Renal pelvis (tissue), 4 donors: Measurements from ENCODE around the gene OTUB1. TPM values are rescaled to one million over a fixed set of nuclear protein-coding genes. Genes with fewer than 3 reads are reported as not detected.
"Not testable (repeated sequence)": the region's sequence is repeated elsewhere in the genome, so short reads cannot be mapped to it uniquely, and the experiment has no call there.

Experiments
- DNase-seq: peaks from one replicate; pipeline ENCODE4 v3.0.0-alpha.2; 2013
- polyA plus RNA-seq, 3 donors: library from polyadenylated mRNA; unstranded; fragments of 120-200 nt; gene quantifications; one replicate each; pipeline ENCODE4 v1.2.1, GENCODE V29; 2013; ENCODE audit not compliant: insufficient read length in 3 of 3

OTUB1 gene
- polyA plus RNA-seq, 3 donors, result 95.3 to 113 (median 110) TPM

DNA sequence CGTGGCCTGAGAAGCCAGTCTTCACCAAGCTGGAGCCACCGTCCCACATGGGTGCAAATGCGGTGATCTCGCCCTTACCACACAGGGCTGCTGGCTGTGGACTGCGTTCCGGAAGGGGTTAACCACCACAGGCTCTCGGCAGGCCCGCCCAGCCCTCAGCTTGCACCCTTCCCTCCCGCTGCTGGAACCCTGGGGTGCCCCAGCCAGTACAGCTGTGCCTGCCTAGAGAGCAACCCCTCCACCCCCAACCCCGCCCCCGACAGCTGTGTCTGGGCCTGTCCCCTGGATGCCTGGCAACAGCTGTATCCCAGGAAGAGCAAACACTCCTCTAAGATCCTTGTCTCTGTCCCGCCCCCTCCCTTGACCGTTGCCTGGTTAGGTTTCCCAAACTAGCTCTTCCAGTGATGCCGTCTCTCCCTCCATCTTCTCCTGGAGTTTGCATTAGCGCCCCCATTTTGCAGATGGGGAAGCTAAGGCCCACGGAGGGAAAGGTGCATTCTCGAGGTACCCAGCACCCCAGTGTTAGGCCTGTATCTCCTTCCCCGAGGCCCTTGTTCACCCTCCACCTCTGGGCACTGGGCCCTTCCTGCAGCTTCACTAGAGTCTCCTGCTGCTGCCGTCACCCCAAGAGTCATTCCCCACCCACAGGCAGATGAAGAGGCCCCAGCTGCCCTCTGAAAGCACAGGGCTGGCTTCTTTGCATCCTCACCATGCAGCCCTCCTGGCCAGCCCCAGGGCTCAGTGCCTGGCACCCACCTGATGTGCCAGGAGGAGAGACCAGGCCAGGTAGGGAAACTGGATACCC, 24.4 kb upstream of the OTUB1 start:
- DNase-seq, result peak; percentile 47

DNA sequence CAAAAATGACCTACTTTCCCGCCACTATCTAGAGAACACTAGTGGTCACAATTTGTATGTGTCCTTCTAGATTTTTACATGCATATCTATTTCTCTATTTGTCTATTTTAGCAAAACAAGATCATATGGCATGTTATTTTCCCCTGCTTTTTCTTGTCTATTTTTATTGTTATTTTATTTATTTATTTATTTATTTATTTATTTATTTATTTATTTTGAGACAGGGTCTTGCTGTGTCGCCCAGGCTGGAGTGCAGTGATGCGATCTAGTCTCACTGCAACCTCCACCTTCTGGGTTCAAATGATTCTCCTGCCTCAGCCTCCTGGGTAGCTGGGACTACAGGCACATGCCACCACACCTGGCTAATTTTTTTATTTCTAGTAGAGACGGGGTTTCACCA, 22.3 kb upstream of the OTUB1 start:
- DNase-seq, result not testable (repeated sequence)

DNA sequence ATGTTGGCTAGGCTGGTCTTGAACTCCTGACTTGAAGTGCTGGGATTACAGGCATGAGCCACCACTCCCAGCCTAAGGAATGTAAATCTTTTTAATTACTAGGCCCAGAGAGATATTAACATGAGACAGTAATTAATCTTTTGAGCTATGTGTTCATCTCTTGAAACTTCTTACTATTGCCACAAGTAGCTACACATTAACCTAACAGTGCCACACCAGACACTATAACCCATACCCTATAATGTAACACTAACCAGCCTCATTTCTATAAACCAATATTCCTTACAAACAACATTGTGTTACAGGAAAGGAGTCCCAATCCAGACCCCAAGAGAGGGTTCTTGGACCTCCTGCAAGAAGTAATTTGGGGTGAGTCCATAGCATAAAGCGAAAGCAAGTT, 19.8 kb upstream of the OTUB1 start:
- no peak for DNase-seq

DNA sequence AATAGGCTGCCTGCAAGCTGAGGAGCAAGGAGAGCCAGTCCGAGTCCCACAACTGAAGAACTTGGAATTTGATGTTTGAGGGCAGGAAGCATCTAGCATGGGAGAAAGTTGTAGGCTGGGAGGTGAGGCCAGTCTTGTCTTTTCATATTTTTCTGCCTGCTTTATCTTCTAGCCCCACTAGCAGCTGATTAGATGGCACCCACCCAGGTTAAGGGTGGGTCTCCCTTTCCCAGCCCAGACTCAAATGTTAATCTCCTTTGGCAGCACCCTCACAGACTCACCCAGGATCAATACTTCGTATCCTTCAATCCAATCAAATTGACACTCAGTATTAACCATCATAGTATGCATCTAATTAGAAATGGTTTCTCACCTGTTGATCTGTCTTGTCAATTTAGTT, 16.8 kb upstream of the OTUB1 start:
- DNase-seq, result no peak

DNA sequence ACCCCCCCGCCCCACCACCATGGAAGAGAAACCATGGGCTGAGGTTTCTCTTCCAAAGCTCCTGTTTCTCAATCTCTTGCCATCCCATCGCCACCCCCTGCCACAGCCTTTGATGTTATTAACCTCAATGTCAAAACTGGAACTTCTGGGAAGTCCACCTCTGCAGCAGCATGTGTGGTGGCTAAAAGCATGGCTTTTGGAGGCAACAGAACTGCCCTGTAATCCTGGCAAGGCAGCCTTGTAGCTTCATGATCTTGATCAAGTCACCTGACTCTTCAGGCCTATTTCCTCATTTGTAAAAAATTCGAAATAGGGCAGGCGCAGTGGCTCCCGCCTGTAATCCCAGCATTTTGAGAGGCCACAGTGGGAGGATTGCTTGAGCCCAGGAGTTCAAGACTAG, 15.3 kb upstream of the OTUB1 start:
- no peak for DNase-seq

DNA sequence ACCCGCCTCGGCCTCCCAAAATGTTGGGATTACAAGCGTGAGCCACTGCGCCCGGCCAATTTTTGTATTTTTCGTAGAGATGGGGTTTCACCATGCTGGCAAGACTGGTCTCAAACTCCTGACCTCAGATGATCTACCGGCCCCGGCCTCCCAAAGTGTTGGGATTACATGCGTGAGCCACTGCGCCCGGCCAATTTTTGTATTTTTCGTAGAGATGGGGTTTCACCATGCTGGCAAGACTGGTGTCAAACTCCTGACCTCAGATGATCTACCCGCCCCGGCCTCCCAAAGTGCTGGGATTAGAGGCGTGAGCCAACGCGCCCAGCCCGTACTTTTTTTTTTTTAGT, 12.4 kb upstream of the OTUB1 start:
- DNase-seq, result not testable (repeated sequence)

DNA sequence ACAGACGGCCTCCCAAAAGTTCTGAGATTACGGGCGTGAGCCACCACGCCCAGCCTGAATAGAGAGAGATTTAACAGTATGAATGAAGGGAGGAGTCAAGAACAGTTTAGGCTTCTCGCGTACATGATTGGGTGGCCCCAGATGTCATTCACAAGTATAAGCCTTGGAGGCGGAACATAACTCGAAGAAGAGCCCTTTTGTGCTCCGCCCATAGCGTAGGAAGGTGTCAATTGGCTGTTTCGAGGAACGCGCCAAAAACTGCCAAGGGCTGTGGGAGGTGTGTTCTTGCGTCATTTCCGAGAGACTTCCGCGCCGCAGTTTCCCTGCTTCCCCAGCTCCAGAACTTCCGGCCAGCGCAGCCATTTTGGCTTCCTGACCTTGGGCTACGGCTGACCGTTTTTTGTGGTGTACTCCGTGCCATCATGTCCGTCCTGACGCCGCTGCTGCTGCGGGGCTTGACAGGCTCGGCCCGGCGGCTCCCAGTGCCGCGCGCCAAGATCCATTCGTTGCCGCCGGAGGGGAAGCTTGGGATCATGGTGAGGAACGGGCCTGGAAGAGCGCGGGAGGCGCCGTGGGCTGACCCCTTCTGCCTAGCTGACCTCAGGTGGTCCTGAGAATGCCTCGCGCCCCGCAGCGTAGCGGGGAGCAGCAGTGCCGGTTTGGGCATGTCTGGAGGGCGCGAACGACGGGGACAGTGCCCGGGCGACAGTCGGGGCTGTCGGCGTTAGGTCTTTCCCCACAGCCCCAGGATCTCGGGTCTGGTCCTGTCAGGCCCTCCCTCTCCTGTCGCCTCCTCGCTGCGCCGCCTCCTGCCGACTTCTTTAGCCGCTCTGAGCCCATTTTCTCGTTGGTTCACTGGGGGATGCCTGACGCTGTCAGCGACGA, 11.7 kb upstream of the OTUB1 start, which contains the start of gene COX8A:
TSS of gene COX8A (plus strand) at position 362 of the 885 bp plus-strand sequence. CDS start at position 423, 61 bp downstream.
- peak; percentile 100 for DNase-seq

DNA sequence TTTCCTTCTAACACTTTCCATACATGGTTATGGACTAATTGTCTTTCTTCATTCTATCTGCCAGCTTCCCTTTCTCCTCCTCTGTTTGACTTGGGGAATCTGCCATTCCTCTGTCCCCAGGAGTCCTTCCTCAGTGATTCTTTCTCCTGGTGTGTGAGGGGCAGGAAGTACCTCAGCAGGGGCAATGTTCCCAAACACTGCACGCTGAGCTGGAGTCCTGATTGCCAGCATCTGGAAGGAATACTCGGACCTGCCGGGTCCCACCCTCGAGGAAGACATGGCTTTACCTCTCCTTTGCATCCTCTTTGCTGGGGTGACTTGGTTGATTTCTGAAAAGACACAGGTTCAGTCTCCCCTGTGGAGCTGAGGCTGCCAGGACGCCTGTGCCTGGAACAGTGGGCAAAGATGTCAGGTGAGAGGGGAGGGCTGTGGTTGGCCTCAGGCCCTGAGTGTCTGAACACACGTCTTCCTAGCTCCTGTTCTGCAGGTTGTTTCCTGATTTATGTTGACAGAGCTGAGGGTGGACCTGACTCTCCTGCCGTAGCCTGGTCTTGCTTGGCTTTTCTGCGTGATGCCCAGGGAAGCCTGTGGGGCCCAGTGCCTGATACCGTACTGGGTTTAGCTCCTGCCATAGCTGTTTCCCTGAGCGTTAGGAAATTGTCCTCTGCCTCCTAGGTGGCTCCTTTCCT, 7.5 kb upstream of the OTUB1 start:
- DNase-seq, result no peak

DNA sequence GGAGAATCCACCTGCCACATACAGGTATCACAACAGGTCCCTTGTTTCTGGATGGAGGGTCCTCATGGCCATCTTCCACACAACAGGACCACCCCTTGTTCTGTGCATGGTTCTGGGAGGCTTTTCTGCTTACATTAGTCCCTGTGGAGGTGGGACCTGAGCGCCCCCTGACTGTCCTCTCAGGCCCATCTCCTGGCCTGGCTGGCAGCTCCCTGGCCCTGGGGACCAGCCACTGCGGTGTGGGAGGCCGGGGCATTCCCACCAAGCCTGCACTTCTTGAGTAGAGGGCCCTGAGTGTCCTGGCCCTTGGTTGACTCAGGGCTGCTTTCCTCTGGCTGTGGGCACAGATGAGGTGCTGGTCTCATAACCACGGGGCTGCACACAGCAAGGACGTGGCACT, 6.8 kb upstream of the OTUB1 start:
- no peak for DNase-seq

DNA sequence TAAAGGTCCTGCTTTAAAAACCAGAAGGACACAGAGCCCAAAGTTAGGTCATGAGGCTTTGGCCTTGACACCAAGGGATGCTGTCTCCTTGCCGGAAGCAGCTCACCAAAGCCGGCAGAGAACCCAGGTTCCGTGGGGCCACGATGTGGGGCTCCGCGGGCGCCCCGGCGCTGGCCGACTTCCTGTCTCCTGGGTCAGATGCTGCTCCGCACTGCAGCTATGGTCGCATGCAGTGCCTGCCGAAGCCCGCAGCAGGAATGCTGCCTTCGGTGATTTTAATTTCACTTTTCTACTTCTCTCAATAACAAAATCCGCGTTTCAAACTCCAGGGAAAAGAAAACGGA, 454 bp upstream of the OTUB1 start:
- DNase-seq, result no peak

DNA sequence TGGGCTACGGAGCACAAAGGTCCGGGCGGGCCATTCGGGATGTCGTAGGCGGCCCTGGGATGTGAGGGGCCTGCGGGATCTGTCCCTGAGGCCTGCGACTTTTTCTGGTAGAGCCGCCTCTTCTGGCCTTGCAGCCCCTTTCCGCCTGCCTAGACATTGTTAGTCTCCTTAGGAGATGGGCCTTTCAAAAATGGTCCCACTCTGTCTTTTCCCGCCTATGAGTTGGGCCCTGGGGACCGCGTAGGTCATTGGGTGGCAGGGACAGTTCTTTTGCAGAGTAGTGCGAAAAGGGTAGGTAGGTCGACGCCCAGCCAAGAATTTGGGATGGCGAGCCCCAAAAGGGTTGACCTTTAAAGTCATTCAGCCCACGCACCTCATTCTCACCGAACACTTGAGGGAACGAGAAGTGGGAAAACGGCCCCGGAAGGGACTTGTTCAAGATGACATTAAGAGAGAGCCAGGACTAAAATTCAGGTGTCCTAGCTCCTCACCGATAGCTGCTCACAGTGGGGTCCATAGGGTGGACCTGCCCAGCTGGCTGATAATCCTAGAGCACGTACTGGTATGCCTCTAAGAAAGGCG, 785 bp downstream of the OTUB1 start:
- no peak for DNase-seq

DNA sequence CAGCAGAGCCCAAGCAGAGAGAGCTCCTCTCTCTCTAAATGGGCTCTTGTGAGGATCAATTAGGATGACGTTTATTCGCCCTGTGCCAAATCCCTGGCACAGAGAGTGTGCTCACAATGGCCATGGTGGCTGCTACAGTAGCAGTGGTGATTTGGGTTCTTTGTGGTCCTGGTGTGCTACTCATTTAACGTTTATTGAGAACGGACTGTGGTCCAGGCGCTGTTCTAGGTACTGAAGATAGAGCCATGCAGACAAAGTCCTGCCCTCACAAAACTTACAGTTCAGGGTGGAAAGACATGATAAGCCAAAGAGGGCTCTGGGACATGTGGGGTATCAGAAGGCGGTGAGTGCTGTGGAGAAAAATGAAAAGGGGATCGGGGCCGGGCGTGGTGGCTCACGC, 5.3 kb downstream of the OTUB1 start:
- no peak for DNase-seq

DNA sequence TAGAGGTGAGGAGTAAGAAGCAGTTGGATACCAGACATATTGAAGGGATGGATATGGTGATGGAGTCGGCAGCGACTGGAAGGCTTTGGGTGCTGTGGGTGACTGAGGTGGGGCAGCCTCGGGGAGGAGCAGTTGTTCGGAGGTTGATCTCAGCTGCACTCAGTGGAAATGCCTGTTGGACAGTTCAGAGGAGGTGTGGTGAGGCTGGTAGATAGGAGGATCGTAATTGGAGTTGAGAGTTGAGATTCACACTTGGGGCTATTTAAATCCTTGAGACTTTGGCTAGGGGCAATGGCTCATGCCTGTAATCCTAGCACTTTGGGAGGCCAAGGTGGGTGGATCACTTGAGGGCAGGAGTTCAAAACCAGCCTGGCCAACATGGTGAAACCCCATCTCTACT, 6.9 kb downstream of the OTUB1 start:
- DNase-seq, result no peak

DNA sequence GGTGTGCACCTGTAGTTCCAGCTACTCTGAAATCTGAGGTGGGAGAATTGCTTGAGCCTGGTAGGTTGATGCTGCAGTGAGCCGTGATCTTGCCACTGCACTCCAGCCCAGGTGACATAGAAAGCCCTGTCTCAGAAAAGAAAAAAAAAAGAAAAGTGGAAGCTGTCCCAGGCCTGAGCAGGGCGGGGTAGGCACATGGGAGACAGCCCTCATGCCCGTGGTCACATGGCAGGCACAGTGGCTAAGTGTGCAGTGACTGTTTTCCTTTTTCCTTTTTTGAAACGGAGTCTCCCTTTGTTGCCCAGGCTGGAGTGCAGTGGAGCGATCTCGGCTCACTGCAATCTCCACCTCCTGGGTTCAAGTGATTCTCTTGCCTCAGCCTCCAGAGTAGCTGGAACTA, 7.8 kb downstream of the OTUB1 start:
- no peak for DNase-seq

DNA sequence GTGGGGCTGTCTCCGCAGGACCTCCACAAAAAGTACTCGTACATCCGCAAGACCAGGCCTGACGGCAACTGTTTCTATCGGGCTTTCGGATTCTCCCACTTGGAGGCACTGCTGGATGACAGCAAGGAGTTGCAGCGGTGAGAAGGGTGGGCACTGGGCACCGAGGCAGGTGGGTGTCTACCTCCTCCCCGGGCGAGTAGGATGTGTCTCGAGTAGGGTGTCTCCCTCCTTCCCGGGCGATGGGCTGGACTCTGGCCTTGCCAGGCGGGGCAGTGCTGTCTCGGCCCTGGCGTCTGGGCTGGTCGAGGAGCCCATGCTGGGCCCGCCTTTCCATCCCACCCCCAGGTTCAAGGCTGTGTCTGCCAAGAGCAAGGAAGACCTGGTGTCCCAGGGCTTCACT, 10.3 kb downstream of the OTUB1 start:
- no peak for DNase-seq

DNA sequence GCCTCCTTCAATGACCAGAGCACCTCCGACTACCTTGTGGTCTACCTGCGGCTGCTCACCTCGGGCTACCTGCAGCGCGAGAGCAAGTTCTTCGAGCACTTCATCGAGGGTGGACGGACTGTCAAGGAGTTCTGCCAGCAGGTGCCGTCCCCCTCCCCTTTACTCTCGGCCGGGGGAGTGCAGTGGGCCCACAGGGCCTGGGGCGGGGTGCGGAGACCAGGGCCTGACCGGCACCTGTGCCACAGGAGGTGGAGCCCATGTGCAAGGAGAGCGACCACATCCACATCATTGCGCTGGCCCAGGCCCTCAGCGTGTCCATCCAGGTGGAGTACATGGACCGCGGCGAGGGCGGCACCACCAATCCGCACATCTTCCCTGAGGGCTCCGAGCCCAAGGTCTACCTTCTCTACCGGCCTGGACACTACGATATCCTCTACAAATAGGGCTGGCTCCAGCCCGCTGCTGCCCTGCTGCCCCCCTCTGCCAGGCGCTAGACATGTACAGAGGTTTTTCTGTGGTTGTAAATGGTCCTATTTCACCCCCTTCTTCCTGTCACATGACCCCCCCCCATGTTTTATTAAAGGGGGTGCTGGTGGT, 11.0 kb downstream of the OTUB1 start:
- DNase-seq, result no peak

DNA sequence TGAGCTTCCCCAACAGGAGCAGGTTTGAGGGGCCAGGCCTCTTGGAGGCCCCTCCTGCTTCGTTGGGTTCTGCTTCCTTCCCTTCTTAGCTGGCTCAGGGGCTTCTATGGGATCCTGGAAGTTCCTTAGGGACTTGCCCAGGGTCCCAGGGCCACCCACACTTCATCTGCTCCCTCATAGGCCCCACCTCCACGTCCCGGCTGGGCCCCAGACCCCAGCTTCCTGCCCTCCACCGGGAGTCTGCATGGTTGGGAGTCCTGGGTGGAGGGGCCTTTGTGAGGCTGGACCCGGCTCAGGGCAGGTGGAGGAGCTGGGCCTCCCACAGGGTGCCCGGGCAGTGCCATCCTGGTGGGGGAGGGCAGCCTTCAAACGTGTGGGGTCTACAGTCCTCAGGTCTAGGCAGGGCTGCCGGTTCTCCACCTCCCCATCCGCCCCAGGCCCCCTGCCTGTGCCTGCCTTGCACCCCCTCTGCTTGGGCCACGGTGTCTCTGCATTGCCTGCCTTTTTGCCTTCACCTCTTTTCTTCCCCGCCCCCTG, 11.6 kb downstream of the OTUB1 start:
- no peak for DNase-seq

DNA sequence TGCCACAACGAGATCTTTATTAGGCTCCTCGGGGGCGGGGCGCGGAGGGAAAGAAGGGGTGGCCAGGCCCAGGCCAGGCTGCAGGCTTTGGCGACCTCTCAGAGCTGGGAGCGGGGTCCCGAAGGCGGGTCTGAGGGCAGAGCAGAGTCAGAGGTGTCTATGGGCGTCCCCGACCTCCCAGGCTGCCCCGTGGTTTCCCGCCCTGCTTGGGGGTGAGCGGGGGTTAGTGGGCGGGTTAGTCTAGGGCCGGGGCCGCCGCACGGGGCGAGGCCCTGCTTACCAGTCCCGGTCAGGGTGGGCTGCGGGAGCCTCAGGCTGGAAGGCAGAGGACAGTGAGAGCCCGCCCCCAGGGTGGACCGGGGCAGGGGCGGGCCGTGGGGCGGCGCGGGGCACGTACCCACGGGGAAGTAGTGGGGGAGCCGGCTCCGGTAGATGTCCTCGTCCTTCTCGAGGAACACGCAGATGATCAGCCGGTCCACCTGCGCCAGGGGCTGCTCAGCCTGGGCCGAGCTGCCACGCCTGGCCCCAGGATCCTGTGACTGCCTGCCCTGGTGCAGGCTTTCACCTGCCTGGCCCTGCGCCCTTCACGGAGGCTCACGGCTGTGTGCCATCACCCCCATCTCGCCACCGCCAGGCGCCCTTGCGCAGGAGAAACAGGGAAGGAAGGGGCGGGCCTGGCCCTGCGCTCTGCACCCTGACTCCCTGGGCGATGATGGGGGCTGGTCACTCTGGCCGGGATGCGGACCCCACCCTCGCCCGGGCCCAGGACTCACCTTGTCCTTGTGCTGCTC, 12.5 kb downstream of the OTUB1 start:
- no peak for DNase-seq

DNA sequence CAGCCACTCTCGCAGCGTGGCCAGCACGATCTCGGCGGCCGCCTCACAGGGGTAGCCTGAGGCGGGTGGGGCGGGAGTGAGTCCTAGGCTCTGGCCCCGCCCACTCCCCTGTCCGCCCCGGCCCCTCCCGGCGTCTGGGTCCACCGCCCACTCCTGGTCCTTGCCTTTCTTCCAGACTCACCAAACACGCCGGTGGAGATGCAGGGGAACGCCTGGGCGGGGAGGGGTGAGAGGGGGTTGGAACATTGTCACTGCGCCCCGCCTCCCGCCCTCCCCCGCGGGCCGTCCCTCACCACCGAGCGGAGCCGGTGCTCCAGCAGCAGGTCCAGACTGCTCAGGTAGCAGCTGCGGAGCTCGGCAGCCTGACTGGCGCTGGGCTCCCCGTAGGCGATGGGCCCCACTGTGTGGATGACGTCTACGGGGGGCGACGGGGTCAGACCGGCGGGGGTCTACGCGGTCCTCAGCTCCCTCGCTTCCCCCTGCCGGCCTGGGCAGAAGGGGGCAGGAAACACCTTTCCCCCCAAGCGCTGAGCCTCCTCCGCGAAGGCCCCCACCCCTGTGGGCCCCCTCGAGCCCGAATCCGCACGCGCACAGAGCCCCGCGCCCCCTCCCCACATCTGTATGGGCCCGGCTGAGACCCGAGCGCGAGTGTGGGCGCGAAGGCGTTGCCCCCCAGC, 13.2 kb downstream of the OTUB1 start:
- DNase-seq, result no peak
